HFF-Myc (cell line): ENCODE data around the gene COQ8A.

Experiments
- DNase-seq: peaks from one replicate; pipeline ENCODE4 v3.0.0-alpha.2; 2011; ENCODE audit warnings: low read depth; ENCODE audit errors: extremely low read depth
- H3K4me3 ChIP-seq: replicated peaks from 2 replicates; pipeline ENCODE4 v1.5.1; 2011; ENCODE audit warnings: low read depth, mild to moderate bottlenecking, control low read depth, low read length
- CTCF ChIP-seq: IDR thresholded peaks from 2 replicates; pipeline ENCODE4 v1.5.1; 2012; ENCODE audit warnings: mild to moderate bottlenecking, low read depth, low read length, control low read depth; ENCODE audit errors: missing control alignments

COQ8A gene

GRCh38 chr1:226972931-226973330 is 32.8 kb downstream of the COQ8A start:
- H3K4me3 ChIP-seq: no peak overlapping the region
- no peak for TF ChIP-seq CTCF
- DNase-seq: no peak

GRCh38 chr1:226973371-226973897 is 33.3 kb downstream of the COQ8A start:
- no peak overlapping the region for H3K4me3 ChIP-seq
- DNase-seq: no peak
- TF ChIP-seq CTCF: no peak

- DNase-seq: no peak
- TF ChIP-seq CTCF: no peak
- no peak overlapping the region for H3K4me3 ChIP-seq
These were observed 33.9 kb downstream of the COQ8A start for GRCh38 chr1:226973898-226974543.

- no peak for DNase-seq
- TF ChIP-seq CTCF: no peak
- H3K4me3 ChIP-seq: no peak overlapping the region
These were observed 34.6 kb downstream of the COQ8A start for GRCh38 chr1:226974544-226975258.

- TF ChIP-seq CTCF: no peak
- DNase-seq: no peak
- no peak overlapping the region for H3K4me3 ChIP-seq
These were observed 35.5 kb downstream of the COQ8A start for GRCh38 chr1:226975259-226976250.

- TF ChIP-seq CTCF: no peak
- no peak for DNase-seq
- H3K4me3 ChIP-seq: no peak overlapping the region
These were observed 36.3 kb downstream of the COQ8A start for GRCh38 chr1:226976276-226976977.
